GM21528 (cell line): Measurements from ENCODE around the gene ZP4.

Experiments
- ATAC-seq: cut with Tn5 transposase; IDR thresholded peaks from one replicate; pipeline ENCODE4 v1.9.1; 2021; ENCODE audit warnings: mild to moderate bottlenecking, moderate library complexity; ENCODE audit not compliant: unreplicated experiment, low FRiP score

Gene ZP4

GRCh38 chr1:237832858-237833257 is 57.9 kb downstream of the ZP4 start:
- ATAC-seq: no peak
